ENCODE results near the gene PPFIA1.

GRCh38 chr11:70407814-70408213 is 137.3 kb downstream of the PPFIA1 start:
- TF ChIP-seq NFRKB (IDR thresholded peaks at IDR 0.05) (no peak), FOXM1 (IDR thresholded peaks at IDR 0.05; ENCODE audit: borderline replicate concordance) (no peak), PKNOX1 (IDR thresholded peaks at IDR 0.05) (no peak), ARNT (IDR thresholded peaks at IDR 0.05) (no peak), BHLHE40 (IDR thresholded peaks at IDR 0.05; ENCODE audit: borderline replicate concordance) (no peak), TARDBP (IDR thresholded peaks at IDR 0.05) (no peak), CTBP1 (IDR thresholded peaks at IDR 0.05; ENCODE audit: borderline replicate concordance) (no peak), HDGF (IDR thresholded peaks at IDR 0.05; ENCODE audit: borderline replicate concordance) (no peak), ZNF384 (IDR thresholded peaks at IDR 0.05) (no peak), FOXK2 (IDR thresholded peaks at IDR 0.05) (no peak)

Measured in HEK293T (cell line).